ENCODE data around the gene CKMT2. TPM values are rescaled to one million over a fixed set of nuclear protein-coding genes. Genes with fewer than 3 reads are reported as not detected.

CKMT2 gene
- total and polyA plus RNA-seq, 2 experiments from 2014 or later = 5.0 to 7.8 TPM

GRCh38 chr5:81191726-81192372 lies 41.3 kb upstream of the CKMT2 start:
- H3K27me3 ChIP-seq = no peaks in the 10 kb centered on the region
- no peak overlapping the region for H3K4me3 ChIP-seq
- TF ChIP-seq EZH2 (IDR thresholded peaks at IDR 0.05; ENCODE audit: borderline replicate concordance) = no peak
- TF ChIP-seq CTCF (IDR thresholded peaks at IDR 0.05; ENCODE audit: poor library complexity) = no peak
- TF ChIP-seq EZH2phosphoT487 (IDR thresholded peaks at IDR 0.05; ENCODE audit: low read depth, severe bottlenecking, unreplicated experiment) = no peak
- no peaks in the 10 kb centered on the region for H3K4me1 ChIP-seq (ENCODE audit: insufficient read depth)
- no peak overlapping the region for H3K27ac ChIP-seq
- no peak for DNase-seq (ENCODE audit: low spot score)
- H2AFZ ChIP-seq = no peak overlapping the region
- H3K9me2 ChIP-seq (replicated peaks; ENCODE audit: insufficient read depth) = no peaks in the 10 kb centered on the region
- H3K79me2 ChIP-seq = no peaks in the 10 kb centered on the region
- H3K4me2 ChIP-seq = no peak overlapping the region
- H3K9me3 ChIP-seq (ENCODE audit: low read depth) = no peaks in the 10 kb centered on the region
- WGBS (ENCODE audit: low lambda C conversion rate, missing lambda C conversion rate) = 90% methylated on average over 9 of the region's 9 CpGs
- no peaks in the 10 kb centered on the region for H3K36me3 ChIP-seq (replicated peaks; ENCODE audit: insufficient read depth, low read depth)
- H4K20me1 ChIP-seq (ENCODE audit: insufficient read depth, poor library complexity, severe bottlenecking) = no peaks in the 10 kb centered on the region

GRCh38 chr5:81192373-81192750 lies 40.8 kb upstream of the CKMT2 start:
- TF ChIP-seq EZH2 (IDR thresholded peaks at IDR 0.05; ENCODE audit: borderline replicate concordance) = no peak
- TF ChIP-seq EZH2phosphoT487 (IDR thresholded peaks at IDR 0.05; ENCODE audit: low read depth, severe bottlenecking, unreplicated experiment) = no peak
- no peak for TF ChIP-seq CTCF (IDR thresholded peaks at IDR 0.05; ENCODE audit: poor library complexity)
- Histone ChIP-seq H2AFZ (no peak overlapping the region), H3K79me2 (no peaks in the 10 kb centered on the region), H3K36me3 (replicated peaks; ENCODE audit: insufficient read depth, low read depth) (no peaks in the 10 kb centered on the region), H3K9me2 (replicated peaks; ENCODE audit: insufficient read depth) (no peaks in the 10 kb centered on the region), H4K20me1 (ENCODE audit: insufficient read depth, poor library complexity, severe bottlenecking) (no peaks in the 10 kb centered on the region), H3K27ac (no peak overlapping the region), H3K4me3 (no peak overlapping the region), H3K9me3 (ENCODE audit: low read depth) (no peaks in the 10 kb centered on the region), H3K27me3 (no peaks in the 10 kb centered on the region), H3K4me2 (no peak overlapping the region), H3K4me1 (ENCODE audit: insufficient read depth) (no peaks in the 10 kb centered on the region)
- WGBS (ENCODE audit: low lambda C conversion rate, missing lambda C conversion rate) = 74% methylated on average over 8 of the region's 8 CpGs
- DNase-seq (ENCODE audit: low spot score) = no peak

- H3K27ac ChIP-seq = no peak overlapping the region
- peak; percentile 88 for DNase-seq (ENCODE audit: low spot score)
- WGBS (ENCODE audit: low lambda C conversion rate, missing lambda C conversion rate) = 30% methylated on average over 31 of the region's 31 CpGs
Measured at GRCh38 chr5:81194633-81195334, 38.3 kb upstream of the CKMT2 start.

More at GRCh38 chr5:81194633-81195334, 38.3 kb upstream of the CKMT2 start:
- Histone ChIP-seq H3K9me3 (ENCODE audit: low read depth) (no peaks in the 10 kb centered on the region), H3K79me2 (no peaks in the 10 kb centered on the region), H4K20me1 (ENCODE audit: insufficient read depth, poor library complexity, severe bottlenecking) (no peaks in the 10 kb centered on the region), H3K4me3 (no peak overlapping the region), H3K27me3 (no peaks in the 10 kb centered on the region), H3K36me3 (replicated peaks; ENCODE audit: insufficient read depth, low read depth) (no peaks in the 10 kb centered on the region), H3K4me2 (peak overlapping the region; percentile 61), H3K9me2 (replicated peaks; ENCODE audit: insufficient read depth) (no peaks in the 10 kb centered on the region), H2AFZ (peak overlapping the region; percentile 57), H3K4me1 (ENCODE audit: insufficient read depth) (no peaks in the 10 kb centered on the region)
- TF ChIP-seq CTCF (IDR thresholded peaks at IDR 0.05; ENCODE audit: poor library complexity) (peak; percentile 96), EZH2 (IDR thresholded peaks at IDR 0.05; ENCODE audit: borderline replicate concordance) (no peak)

Data from hepatocyte (in vitro differentiated cells).